ENCODE measurements around the gene AXL.

- no peak for TF ChIP-seq FOXP2 (optimal IDR thresholded peaks at IDR 0.05; ENCODE audit: borderline replicate concordance, extremely low read depth, extremely low read length, insufficient read depth)
- TF ChIP-seq POLR2AphosphoS5 (IDR thresholded peaks at IDR 0.05; ENCODE audit: low read depth, low read length), result no peak
- no peak for TF ChIP-seq SIN3A (IDR thresholded peaks at IDR 0.05; ENCODE audit: borderline replicate concordance, insufficient read depth, low read length)
- no peak for TF ChIP-seq REST (IDR thresholded peaks at IDR 0.05; ENCODE audit: insufficient read depth in 1 of 2, low read depth in 2 of 2, low read length in 2 of 2)
- TF ChIP-seq TAF1 (IDR thresholded peaks at IDR 0.05; ENCODE audit: borderline replicate concordance, insufficient read depth, low read length), result no peak
Measured at GRCh38 chr19:41206926-41207750, 11.9 kb upstream of the AXL start.
